Stimulated activated CD8-positive, alpha-beta memory T cell treated with anti-CD3 and anti-CD28 coated beads, Interleukin-15, amount 100 ng/mL, for 1 hour (primary cell): ENCODE measurements around the gene BEND4.
"Not testable (repeated sequence)": the region's sequence is repeated elsewhere in the genome, so short reads cannot be mapped to it uniquely, and the experiment has no call there.

Experiments
- DNase-seq: peaks from one replicate; pipeline ENCODE4 v3.0.0-alpha.2; 2020; ENCODE audit warnings: low read depth

BEND4 gene

GRCh38 chr4:42152507-42153504 lies at the start of gene BEND4:
BEND4 (minus strand) TSS chr4:42152655; CDS start chr4:42152143, 512 bp downstream.
- no peak for DNase-seq

DNA sequence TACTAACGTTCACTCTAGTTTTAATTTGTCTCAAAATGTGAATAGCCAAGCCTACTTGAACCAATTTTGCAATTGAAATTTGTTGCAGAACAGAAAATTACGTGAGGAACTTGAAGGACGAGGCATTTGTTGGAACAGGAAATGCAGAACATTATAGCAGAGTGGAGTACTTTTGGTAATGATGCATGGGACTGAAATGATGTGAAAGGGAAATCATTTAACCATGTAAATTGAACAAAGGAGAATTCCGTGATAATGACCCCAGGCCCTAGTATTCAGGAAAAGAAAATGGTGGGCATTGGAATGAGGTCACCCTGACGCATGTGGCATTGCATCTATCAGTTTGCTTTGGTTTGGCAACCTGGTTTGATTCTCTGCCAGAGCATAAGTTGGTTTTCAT lies 44.9 kb upstream of the BEND4 start:
- DNase-seq: no peak

GRCh38 chr4:42172921-42173320 lies 20.5 kb upstream of the BEND4 start:
- DNase-seq: no peak

GRCh38 chr4:42172128-42172790 lies 19.8 kb upstream of the BEND4 start:
- DNase-seq: no peak

GRCh38 chr4:42167709-42168108 lies 15.3 kb upstream of the BEND4 start:
- DNase-seq: no peak

- DNase-seq: not testable (repeated sequence)
These were observed 13.7 kb upstream of the BEND4 start for GRCh38 chr4:42166186-42166585.

GRCh38 chr4:42159271-42160001 lies 7.0 kb upstream of the BEND4 start:
- no peak for DNase-seq

- DNase-seq: no peak
These were observed 618 bp downstream of the BEND4 start for GRCh38 chr4:42151568-42152506.

GRCh38 chr4:42150653-42151567 lies 1.5 kb downstream of the BEND4 start:
- no peak for DNase-seq

GRCh38 chr4:42149004-42149403 lies 3.5 kb downstream of the BEND4 start:
- no peak for DNase-seq

- DNase-seq: no peak
These were observed 4.0 kb downstream of the BEND4 start for GRCh38 chr4:42148425-42148824.

GRCh38 chr4:42144028-42144427 lies 8.4 kb downstream of the BEND4 start:
- DNase-seq: no peak

GRCh38 chr4:42142591-42142990 lies 9.9 kb downstream of the BEND4 start:
- DNase-seq: no peak

GRCh38 chr4:42136371-42136770 lies 16.1 kb downstream of the BEND4 start:
- DNase-seq: no peak

DNA sequence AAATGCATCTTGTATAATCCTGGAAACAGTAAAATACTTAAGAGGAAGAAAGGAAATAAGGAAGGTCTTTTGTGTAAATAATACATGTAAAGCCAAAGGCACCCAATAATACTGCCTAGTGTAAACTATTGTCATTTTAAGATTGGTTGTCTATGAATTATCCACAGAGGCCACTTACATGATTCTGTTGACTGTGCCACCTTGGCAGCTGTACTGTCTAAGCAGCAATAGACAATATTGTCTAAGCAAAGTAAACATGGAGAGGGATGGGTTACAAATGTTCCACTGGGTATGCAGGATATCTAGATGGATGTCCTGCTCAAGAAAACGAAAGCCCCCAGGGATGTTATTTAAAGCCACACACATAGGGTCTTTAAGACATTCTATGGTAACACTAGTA lies 19.4 kb downstream of the BEND4 start:
- no peak for DNase-seq

- no peak for DNase-seq
These were observed 20.4 kb downstream of the BEND4 start for GRCh38 chr4:42132099-42132498.

DNA sequence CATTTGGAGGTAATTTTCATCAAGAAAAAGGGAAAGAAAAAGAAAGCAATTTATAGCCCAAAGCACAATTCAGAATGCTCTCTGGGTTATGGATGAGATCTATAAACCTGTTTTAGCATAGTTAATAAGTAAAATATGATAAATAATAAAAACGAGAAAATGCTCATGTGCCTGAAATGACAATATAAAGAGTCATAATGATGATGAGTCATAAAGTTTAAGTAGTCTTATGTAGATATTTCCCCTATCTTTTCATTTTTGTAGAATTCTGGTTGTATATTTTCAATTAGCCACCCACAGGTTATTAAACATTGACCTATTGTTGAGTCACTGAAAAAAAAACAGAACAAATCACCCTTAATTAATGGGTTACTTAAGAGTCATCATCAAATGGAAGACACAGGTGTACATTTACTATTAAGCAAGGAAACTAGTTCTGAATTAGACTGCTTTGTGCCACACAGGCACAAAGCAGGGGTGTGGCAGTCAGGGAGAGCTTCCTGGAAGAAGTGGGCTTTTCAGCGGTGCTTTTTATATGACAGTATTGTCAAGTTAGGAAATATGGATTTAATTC lies 29.3 kb downstream of the BEND4 start:
- no peak for DNase-seq

GRCh38 chr4:42122237-42122636 lies 30.2 kb downstream of the BEND4 start:
- DNase-seq: no peak

GRCh38 chr4:42119886-42120285 lies 32.6 kb downstream of the BEND4 start:
- DNase-seq: no peak

DNA sequence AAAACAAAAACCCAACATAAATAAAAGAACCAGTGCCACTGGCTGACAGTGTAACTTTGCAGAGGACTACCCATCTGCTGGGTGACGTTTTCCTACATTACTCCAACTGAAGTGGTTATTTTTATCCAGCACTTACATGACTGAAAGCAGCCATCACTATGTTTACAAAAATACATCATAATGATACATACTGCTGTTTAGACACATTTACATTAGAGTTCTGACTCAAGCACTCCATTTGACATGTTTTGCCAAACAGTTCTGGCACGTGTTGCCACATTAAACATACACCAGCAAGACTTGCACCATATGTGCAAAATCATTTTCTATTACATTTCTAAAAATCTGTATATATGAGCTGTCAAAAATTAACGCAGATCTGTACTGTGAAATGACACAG lies 39.6 kb downstream of the BEND4 start:
- DNase-seq: no peak
